ENCODE data around the gene IGFBPL1. TPM values are rescaled to one million over a fixed set of nuclear protein-coding genes. Genes with fewer than 3 reads are reported as not detected.

Gene IGFBPL1
- total RNA-seq, 2 experiments from 2014 or later, result not detected

DNA sequence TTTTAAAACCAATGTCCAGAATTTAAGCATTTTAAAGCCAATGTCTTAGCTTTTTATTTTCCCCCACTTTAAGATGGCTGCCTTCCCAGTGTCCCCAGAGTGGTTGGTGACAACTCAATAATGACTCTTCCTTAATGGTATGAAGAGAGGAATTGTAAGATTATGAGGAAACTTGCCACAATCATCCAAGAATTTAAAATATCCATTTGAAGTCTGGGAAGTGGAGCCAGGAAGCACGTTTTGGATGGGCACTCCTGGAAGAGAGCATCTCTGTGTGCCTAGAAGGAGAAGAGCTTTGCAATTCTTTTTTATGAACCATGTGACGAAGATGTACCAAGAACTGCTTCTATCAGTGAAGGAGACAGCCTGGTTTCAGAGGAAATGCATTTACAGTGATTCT is 11.3 kb upstream of the IGFBPL1 start:
- DNase-seq (ENCODE audit: low spot score), result no peak
- no peaks in the 10 kb centered on the region for H3K4me1 ChIP-seq (ENCODE audit: insufficient read depth, low read length, poor library complexity, severe bottlenecking)
- no peaks in the 10 kb centered on the region for H3K9me2 ChIP-seq (ENCODE audit: insufficient read depth, low read length)
- no peaks in the 10 kb centered on the region for H3K36me3 ChIP-seq (ENCODE audit: insufficient read depth, low read length)
- no TSS peak for BruUV-seq (replicated peaks)
- H3K4me2 ChIP-seq (ENCODE audit: low read length), result no peak overlapping the region
- no peaks in the 10 kb centered on the region for H4K20me1 ChIP-seq (ENCODE audit: insufficient read depth, low read length)
- H3K9me3 ChIP-seq (ENCODE audit: low read length), result no peaks in the 10 kb centered on the region
- TF ChIP-seq EZH2phosphoT487 (IDR thresholded peaks at IDR 0.05; ENCODE audit: borderline replicate concordance, low read depth, low read length), result no peak
- TF ChIP-seq, protein P1, sequence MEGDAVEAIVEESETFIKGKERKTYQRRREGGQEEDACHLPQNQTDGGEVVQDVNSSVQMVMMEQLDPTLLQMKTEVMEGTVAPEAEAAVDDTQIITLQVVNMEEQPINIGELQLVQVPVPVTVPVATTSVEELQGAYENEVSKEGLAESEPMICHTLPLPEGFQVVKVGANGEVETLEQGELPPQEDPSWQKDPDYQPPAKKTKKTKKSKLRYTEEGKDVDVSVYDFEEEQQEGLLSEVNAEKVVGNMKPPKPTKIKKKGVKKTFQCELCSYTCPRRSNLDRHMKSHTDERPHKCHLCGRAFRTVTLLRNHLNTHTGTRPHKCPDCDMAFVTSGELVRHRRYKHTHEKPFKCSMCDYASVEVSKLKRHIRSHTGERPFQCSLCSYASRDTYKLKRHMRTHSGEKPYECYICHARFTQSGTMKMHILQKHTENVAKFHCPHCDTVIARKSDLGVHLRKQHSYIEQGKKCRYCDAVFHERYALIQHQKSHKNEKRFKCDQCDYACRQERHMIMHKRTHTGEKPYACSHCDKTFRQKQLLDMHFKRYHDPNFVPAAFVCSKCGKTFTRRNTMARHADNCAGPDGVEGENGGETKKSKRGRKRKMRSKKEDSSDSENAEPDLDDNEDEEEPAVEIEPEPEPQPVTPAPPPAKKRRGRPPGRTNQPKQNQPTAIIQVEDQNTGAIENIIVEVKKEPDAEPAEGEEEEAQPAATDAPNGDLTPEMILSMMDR (conservative IDR thresholded peaks at IDR 0.05; ENCODE audit: low read length), result no peak
- no peak overlapping the region for H2AFZ ChIP-seq (ENCODE audit: low read length)
- intact Hi-C loops (cut with micrococcal nuclease; ENCODE audit: unreplicated experiment), result no loop called here
- POLR2A ChIA-PET, result interaction anchor here (0.6 kb wide), 1 partner anchor 627 kb away, joined by 3 read pairs; no protein-coding TSS in a partner anchor
- no peak overlapping the region for H3K4me3 ChIP-seq (ENCODE audit: low read depth, low read length, poor library complexity, severe bottlenecking)
- no peaks in the 10 kb centered on the region for H3K79me2 ChIP-seq (ENCODE audit: insufficient read depth, low read depth, low read length)
- CTCF ChIA-PET (ENCODE audit: unreplicated experiment), result no interaction called here
- no peak overlapping the region for H3K27ac ChIP-seq (ENCODE audit: low read depth, low read length, poor library complexity, severe bottlenecking)

DNA sequence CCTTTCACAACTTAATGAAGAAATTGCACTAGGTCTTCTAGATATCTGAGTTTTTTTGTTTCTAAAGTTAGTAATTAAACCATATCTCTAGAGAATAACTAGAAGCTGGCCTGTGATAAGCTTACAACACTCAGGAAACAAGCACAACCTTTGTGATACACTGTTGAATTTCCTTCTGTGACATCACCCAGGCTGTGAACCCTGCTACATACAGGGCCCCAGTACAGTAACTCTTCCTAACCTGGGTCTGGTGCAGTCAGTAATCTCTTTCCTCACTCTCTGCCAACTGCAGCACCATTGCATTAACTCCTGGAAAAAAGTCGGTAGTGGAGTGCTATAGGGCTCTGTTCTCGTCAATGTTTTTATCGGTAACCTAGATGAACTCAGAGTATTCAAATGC is 10.6 kb upstream of the IGFBPL1 start:
- Histone ChIP-seq H3K4me1 (ENCODE audit: insufficient read depth, low read length, poor library complexity, severe bottlenecking) (no peaks in the 10 kb centered on the region), H3K79me2 (ENCODE audit: insufficient read depth, low read depth, low read length) (no peaks in the 10 kb centered on the region), H3K27ac (ENCODE audit: low read depth, low read length, poor library complexity, severe bottlenecking) (no peak overlapping the region), H2AFZ (ENCODE audit: low read length) (no peak overlapping the region), H3K36me3 (ENCODE audit: insufficient read depth, low read length) (no peaks in the 10 kb centered on the region), H4K20me1 (ENCODE audit: insufficient read depth, low read length) (no peaks in the 10 kb centered on the region), H3K9me2 (ENCODE audit: insufficient read depth, low read length) (no peaks in the 10 kb centered on the region), H3K4me2 (ENCODE audit: low read length) (no peak overlapping the region), H3K9me3 (ENCODE audit: low read length) (no peaks in the 10 kb centered on the region), H3K4me3 (ENCODE audit: low read depth, low read length, poor library complexity, severe bottlenecking) (no peak overlapping the region)
- no peak for DNase-seq (ENCODE audit: low spot score)
- POLR2A ChIA-PET, result no interaction called here
- no peak for TF ChIP-seq EZH2phosphoT487 (IDR thresholded peaks at IDR 0.05; ENCODE audit: borderline replicate concordance, low read depth, low read length)
- CTCF ChIA-PET (ENCODE audit: unreplicated experiment), result no interaction called here
- intact Hi-C loops (cut with micrococcal nuclease; ENCODE audit: unreplicated experiment), result loop anchor here (5.0 kb wide), 1 partner anchor 83 kb away; no protein-coding TSS in a partner anchor
- BruUV-seq (replicated peaks), result no TSS peak

DNA sequence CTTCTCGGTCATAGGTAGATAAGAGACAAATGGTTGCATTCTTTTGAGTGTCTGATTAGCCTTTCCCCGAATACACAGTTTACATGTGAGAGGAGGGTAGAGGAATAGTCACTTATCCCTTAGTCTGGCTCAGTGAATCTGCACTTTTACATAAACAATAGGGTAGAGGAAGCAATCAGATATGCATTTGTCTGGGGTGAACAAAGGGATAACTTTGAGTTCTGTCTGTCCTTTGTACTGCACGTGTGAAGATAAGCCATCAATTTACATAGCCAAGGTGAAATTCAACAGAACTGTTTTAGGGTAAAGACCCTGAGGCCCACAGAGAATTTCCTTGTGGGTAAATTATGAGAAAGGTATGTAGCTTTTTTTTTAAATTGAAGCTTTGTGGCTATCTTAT is 10.1 kb upstream of the IGFBPL1 start:
- H3K4me3 ChIP-seq (ENCODE audit: low read depth, low read length, poor library complexity, severe bottlenecking), result no peak overlapping the region
- H3K9me3 ChIP-seq (ENCODE audit: low read length), result no peaks in the 10 kb centered on the region
- no peaks in the 10 kb centered on the region for H3K36me3 ChIP-seq (ENCODE audit: insufficient read depth, low read length)
- no peaks in the 10 kb centered on the region for H3K9me2 ChIP-seq (ENCODE audit: insufficient read depth, low read length)
- no peak overlapping the region for H3K27ac ChIP-seq (ENCODE audit: low read depth, low read length, poor library complexity, severe bottlenecking)
- POLR2A ChIA-PET, result no interaction called here
- H3K4me2 ChIP-seq (ENCODE audit: low read length), result no peak overlapping the region
- no peaks in the 10 kb centered on the region for H3K4me1 ChIP-seq (ENCODE audit: insufficient read depth, low read length, poor library complexity, severe bottlenecking)
- DNase-seq (ENCODE audit: low spot score), result no peak
- no peak overlapping the region for H2AFZ ChIP-seq (ENCODE audit: low read length)
- TF ChIP-seq, protein P1 (conservative IDR thresholded peaks at IDR 0.05; ENCODE audit: low read length), result no peak
- no peaks in the 10 kb centered on the region for H4K20me1 ChIP-seq (ENCODE audit: insufficient read depth, low read length)
- no peaks in the 10 kb centered on the region for H3K79me2 ChIP-seq (ENCODE audit: insufficient read depth, low read depth, low read length)
- CTCF ChIA-PET (ENCODE audit: unreplicated experiment), result no interaction called here
- intact Hi-C loops (cut with micrococcal nuclease; ENCODE audit: unreplicated experiment), result loop anchor here (5.0 kb wide), 1 partner anchor 82 kb away; no protein-coding TSS in a partner anchor
- BruUV-seq (replicated peaks), result no TSS peak
